Measurements from ENCODE around the gene NAALADL1. TPM values are rescaled to one million over a fixed set of nuclear protein-coding genes. Genes with fewer than 3 reads are reported as not detected.

The NAALADL1 gene
- total and polyA plus RNA-seq, 9 of the 15 experiments (the other 6 are each of a cell fraction or from before 2014, with no cell fraction given), result 0.06 to 0.72 (median 0.22) TPM; not detected in 4

DNA sequence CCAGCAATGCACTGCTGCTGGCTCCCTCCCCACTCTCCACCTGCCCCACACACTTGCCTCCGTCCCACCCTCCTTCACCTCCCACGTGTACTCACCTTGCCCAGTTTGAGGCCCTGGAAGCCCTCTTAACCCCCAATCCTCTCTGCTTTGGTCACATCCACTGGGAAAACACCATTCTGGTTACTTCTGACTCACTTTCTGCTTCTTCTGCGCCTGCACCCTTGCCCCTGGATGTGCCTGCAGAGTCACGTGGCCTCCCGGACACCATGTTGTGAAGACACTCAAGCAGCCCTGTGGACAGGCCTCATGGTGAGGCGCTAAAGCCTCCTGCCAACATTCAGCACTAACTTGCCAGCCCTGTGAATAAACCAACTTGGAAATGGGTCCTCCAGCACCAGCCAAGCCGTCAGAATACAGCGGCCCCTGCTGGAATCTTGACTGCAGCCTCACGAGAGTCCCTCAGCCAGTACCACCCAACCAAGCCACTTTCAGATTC is 2.6 kb upstream of the NAALADL1 start (continued):
- TF ChIP-seq, protein P1, sequence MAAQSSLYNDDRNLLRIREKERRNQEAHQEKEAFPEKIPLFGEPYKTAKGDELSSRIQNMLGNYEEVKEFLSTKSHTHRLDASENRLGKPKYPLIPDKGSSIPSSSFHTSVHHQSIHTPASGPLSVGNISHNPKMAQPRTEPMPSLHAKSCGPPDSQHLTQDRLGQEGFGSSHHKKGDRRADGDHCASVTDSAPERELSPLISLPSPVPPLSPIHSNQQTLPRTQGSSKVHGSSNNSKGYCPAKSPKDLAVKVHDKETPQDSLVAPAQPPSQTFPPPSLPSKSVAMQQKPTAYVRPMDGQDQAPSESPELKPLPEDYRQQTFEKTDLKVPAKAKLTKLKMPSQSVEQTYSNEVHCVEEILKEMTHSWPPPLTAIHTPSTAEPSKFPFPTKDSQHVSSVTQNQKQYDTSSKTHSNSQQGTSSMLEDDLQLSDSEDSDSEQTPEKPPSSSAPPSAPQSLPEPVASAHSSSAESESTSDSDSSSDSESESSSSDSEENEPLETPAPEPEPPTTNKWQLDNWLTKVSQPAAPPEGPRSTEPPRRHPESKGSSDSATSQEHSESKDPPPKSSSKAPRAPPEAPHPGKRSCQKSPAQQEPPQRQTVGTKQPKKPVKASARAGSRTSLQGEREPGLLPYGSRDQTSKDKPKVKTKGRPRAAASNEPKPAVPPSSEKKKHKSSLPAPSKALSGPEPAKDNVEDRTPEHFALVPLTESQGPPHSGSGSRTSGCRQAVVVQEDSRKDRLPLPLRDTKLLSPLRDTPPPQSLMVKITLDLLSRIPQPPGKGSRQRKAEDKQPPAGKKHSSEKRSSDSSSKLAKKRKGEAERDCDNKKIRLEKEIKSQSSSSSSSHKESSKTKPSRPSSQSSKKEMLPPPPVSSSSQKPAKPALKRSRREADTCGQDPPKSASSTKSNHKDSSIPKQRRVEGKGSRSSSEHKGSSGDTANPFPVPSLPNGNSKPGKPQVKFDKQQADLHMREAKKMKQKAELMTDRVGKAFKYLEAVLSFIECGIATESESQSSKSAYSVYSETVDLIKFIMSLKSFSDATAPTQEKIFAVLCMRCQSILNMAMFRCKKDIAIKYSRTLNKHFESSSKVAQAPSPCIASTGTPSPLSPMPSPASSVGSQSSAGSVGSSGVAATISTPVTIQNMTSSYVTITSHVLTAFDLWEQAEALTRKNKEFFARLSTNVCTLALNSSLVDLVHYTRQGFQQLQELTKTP (IDR thresholded peaks at IDR 0.05; ENCODE audit: low read depth in 1 of 2, partially characterized antibody in 2 of 2), result no peak
- TF ChIP-seq REST (IDR thresholded peaks at IDR 0.05; ENCODE audit: borderline replicate concordance), result peak; percentile 60; the same call in 1 of the 2 replicates
- TF ChIP-seq REST (CRISPR knock-in tag; IDR thresholded peaks at IDR 0.05; ENCODE audit: low read depth), result no peak
- TF ChIP-seq ZNF512 (tag; IDR thresholded peaks at IDR 0.05), result no peak
- peak; percentile 70; the same call in 1 of the 2 replicates for TF ChIP-seq OTX1 (CRISPR knock-in tag; IDR thresholded peaks at IDR 0.05)
- TF ChIP-seq ZNF274 (IDR thresholded peaks at IDR 0.05; ENCODE audit: borderline replicate concordance, low read depth, low read length), result no peak
- no peak for TF ChIP-seq MAZ (CRISPR knock-in tag; conservative IDR thresholded peaks at IDR 0.05 in 1 of 2, IDR thresholded peaks at IDR 0.05 in 1 of 2)
- peak; percentile 69 to 73 (median 72) for TF ChIP-seq CTCF (IDR thresholded peaks at IDR 0.05 in 2 of 3, conservative IDR thresholded peaks at IDR 0.05 in 1 of 3; ENCODE audit: insufficient read depth in 2 of 3, low read depth in 1 of 3, low read length in 3 of 3)
- no peak for TF ChIP-seq ETV5 (CRISPR knock-in tag; IDR thresholded peaks at IDR 0.05; ENCODE audit: low read depth)
- TF ChIP-seq ZKSCAN3 (CRISPR knock-in tag; IDR thresholded peaks at IDR 0.05), result no peak
- no peak for TF ChIP-seq U2AF2 (optimal IDR thresholded peaks at IDR 0.05; ENCODE audit: low read depth, low read length)
- TF ChIP-seq SMAD2 (IDR thresholded peaks at IDR 0.05; ENCODE audit: low read depth, low read length), result no peak

Measured in K562 (cell line).